ENCODE results near the gene FBXL4.

Gene FBXL4

GRCh38 chr6:98844244-98845210 lies 103.2 kb downstream of the FBXL4 start:
- peak overlapping the region; percentile 48 to 81 for H3K4me3 Mint-ChIP-seq
- DNase-seq (no peak), ATAC-seq (replicated peaks) (no peak)
- peaks cover 28 to 44% of the 10 kb centered on the region in 2 donors for H3K4me1 Mint-ChIP-seq
- peaks cover 4 to 6% of the 10 kb centered on the region in 2 donors for H3K36me3 Mint-ChIP-seq
- peaks cover 77 to 92% of the 10 kb centered on the region in 2 donors for H3K27me3 Mint-ChIP-seq
- H3K9me3 Mint-ChIP-seq: no peaks in the 10 kb centered on the region
- H3K27ac Mint-ChIP-seq: peak overlapping the region; percentile 74

- ATAC-seq (replicated peaks): no peak
- Mint-ChIP-seq H3K4me3 (peak overlapping the region; percentile 55 to 74), H3K27ac (peak overlapping the region; percentile 92), H3K9me3 (no peaks in the 10 kb centered on the region), H3K27me3 (peaks cover 78 to 88% of the 10 kb centered on the region in 2 donors), H3K36me3 (peaks cover under 1 to 4% of the 10 kb centered on the region in 2 donors), H3K4me1 (peaks cover 26 to 43% of the 10 kb centered on the region in 2 donors)
- no peak for DNase-seq
These were observed 104.2 kb downstream of the FBXL4 start for GRCh38 chr6:98843271-98844243.

- peaks cover 23 to 35% of the 10 kb centered on the region in 2 donors for H3K4me1 Mint-ChIP-seq
- no peaks in the 10 kb centered on the region for H3K9me3 Mint-ChIP-seq
- H3K4me3 Mint-ChIP-seq: peak overlapping the region in 1 of 2 donors; percentile 18
- peaks cover 78 to 86% of the 10 kb centered on the region in 2 donors for H3K27me3 Mint-ChIP-seq
- H3K36me3 Mint-ChIP-seq: peaks cover 0 to 4% of the 10 kb centered on the region in 2 donors
- peak overlapping the region; percentile 87 for H3K27ac Mint-ChIP-seq
- ATAC-seq (replicated peaks) (no peak), DNase-seq (no peak)
These were observed 105.2 kb downstream of the FBXL4 start for GRCh38 chr6:98842342-98843180.

GRCh38 chr6:98841621-98842341 lies 106.0 kb downstream of the FBXL4 start:
- Mint-ChIP-seq H3K4me3 (no peak overlapping the region), H3K9me3 (no peaks in the 10 kb centered on the region), H3K27ac (no peak overlapping the region), H3K36me3 (peaks cover 0 to 4% of the 10 kb centered on the region in 2 donors), H3K27me3 (peaks cover 78 to 86% of the 10 kb centered on the region in 2 donors), H3K4me1 (peaks cover 24 to 35% of the 10 kb centered on the region in 2 donors)
- ATAC-seq (replicated peaks) (no peak), DNase-seq (no peak)

- H3K27me3 Mint-ChIP-seq: peaks cover 78 to 86% of the 10 kb centered on the region in 2 donors
These were observed 106.7 kb downstream of the FBXL4 start for GRCh38 chr6:98840996-98841513.

GRCh38 chr6:98840385-98840784 lies 107.4 kb downstream of the FBXL4 start:
- no peak for DNase-seq
- Mint-ChIP-seq H3K4me3 (no peak overlapping the region), H3K9me3 (no peaks in the 10 kb centered on the region), H3K27me3 (peaks cover 77 to 86% of the 10 kb centered on the region in 2 donors), H3K27ac (no peak overlapping the region), H3K4me1 (peaks cover 26 to 36% of the 10 kb centered on the region in 2 donors), H3K36me3 (peaks cover 0 to 6% of the 10 kb centered on the region in 2 donors)
- no peak for ATAC-seq (replicated peaks)

More at GRCh38 chr6:98840996-98841513, 106.7 kb downstream of the FBXL4 start:
- no peaks in the 10 kb centered on the region for H3K9me3 Mint-ChIP-seq
- ATAC-seq (replicated peaks): no peak
- no peak for DNase-seq
- no peak overlapping the region for H3K4me3 Mint-ChIP-seq
- peaks cover 0 to 4% of the 10 kb centered on the region in 2 donors for H3K36me3 Mint-ChIP-seq
- no peak overlapping the region for H3K27ac Mint-ChIP-seq
- H3K4me1 Mint-ChIP-seq: peaks cover 28 to 37% of the 10 kb centered on the region in 2 donors

GRCh38 chr6:98839781-98840361 lies 107.9 kb downstream of the FBXL4 start:
- Mint-ChIP-seq H3K4me1 (peaks cover 26 to 32% of the 10 kb centered on the region in 2 donors), H3K27me3 (peaks cover 76 to 83% of the 10 kb centered on the region in 2 donors), H3K27ac (no peak overlapping the region), H3K36me3 (peaks cover 0 to 6% of the 10 kb centered on the region in 2 donors), H3K4me3 (no peak overlapping the region), H3K9me3 (no peaks in the 10 kb centered on the region)
- DNase-seq (no peak), ATAC-seq (replicated peaks) (no peak)

GRCh38 chr6:98838975-98839374 lies 108.8 kb downstream of the FBXL4 start:
- Mint-ChIP-seq H3K4me3 (no peak overlapping the region), H3K4me1 (peaks cover 27 to 34% of the 10 kb centered on the region in 2 donors), H3K9me3 (no peaks in the 10 kb centered on the region), H3K36me3 (peaks cover 0 to 6% of the 10 kb centered on the region in 2 donors), H3K27ac (no peak overlapping the region), H3K27me3 (peaks cover 76 to 82% of the 10 kb centered on the region in 2 donors)
- DNase-seq (no peak), ATAC-seq (replicated peaks) (no peak)

- ATAC-seq (replicated peaks) (no peak), DNase-seq (no peak)
- peaks cover 3 to 4% of the 10 kb centered on the region in 2 donors for H3K36me3 Mint-ChIP-seq
- peaks cover 34 to 37% of the 10 kb centered on the region in 2 donors for H3K4me1 Mint-ChIP-seq
- peaks cover 80 to 83% of the 10 kb centered on the region in 2 donors for H3K27me3 Mint-ChIP-seq
- H3K4me3 Mint-ChIP-seq: no peak overlapping the region
- H3K27ac Mint-ChIP-seq: no peak overlapping the region
- no peaks in the 10 kb centered on the region for H3K9me3 Mint-ChIP-seq
These were observed 109.7 kb downstream of the FBXL4 start for GRCh38 chr6:98838032-98838431.

- ATAC-seq (replicated peaks): no peak
- Mint-ChIP-seq H3K27me3 (peaks cover 79 to 83% of the 10 kb centered on the region in 2 donors), H3K4me1 (peaks cover 34 to 37% of the 10 kb centered on the region in 2 donors), H3K4me3 (no peak overlapping the region), H3K27ac (no peak overlapping the region), H3K9me3 (no peaks in the 10 kb centered on the region), H3K36me3 (peaks cover 3 to 4% of the 10 kb centered on the region in 2 donors)
- DNase-seq: no peak
These were observed 110.5 kb downstream of the FBXL4 start for GRCh38 chr6:98836962-98837944.

Data from stimulated activated naive B cell treated with anti-CD40 and anti-IgM and Interleukin-4, amounts not matched to agents 10 μg/mL and 1 μg/mL and 100 μg/mL, for 72 hours (primary cell).